K562 treated with DMSO at 1 percent for 12 hours (cell line): ENCODE measurements around the gene RTP5. TPM values are rescaled to one million over a fixed set of nuclear protein-coding genes. Genes with fewer than 3 reads are reported as not detected.

Experiments used
- total RNA-seq: library from RNA; unstranded; fragments of 300-600 nt; gene quantifications from 2 replicates; pipeline ENCODE4 v1.2.3, GENCODE V29; 2022; ENCODE audit not compliant: insufficient read depth

Gene RTP5
- not detected in 2 replicates for total RNA-seq

GRCh38 chr2:241869087-241869961 is at the start of gene RTP5:
Gene RTP5, plus strand, starts transcription at chr2:241869729. Its CDS starts 28 bp downstream, at chr2:241869757.

GRCh38 chr2:241858206-241859016 is 11.1 kb upstream of the RTP5 start, which contains the start of gene PDCD1:
Gene PDCD1, minus strand, starts transcription at chr2:241858894. Its CDS starts 56 bp downstream, at chr2:241858838.

Other genes starting within 250 kb of the RTP5 start
- 34.7 and 35.5 TPM in 2 replicates for gene THAP4, start 232.6 kb upstream of the RTP5 start, total RNA-seq
- gene ATG4B, start 232.0 kb upstream of the RTP5 start, total RNA-seq: 54.4 and 62.5 TPM in 2 replicates
- gene DTYMK, start 182.9 kb upstream of the RTP5 start, total RNA-seq: 99.0 and 131 TPM in 2 replicates
- gene ING5, start 167.7 kb upstream of the RTP5 start, total RNA-seq: 9.3 and 22.2 TPM in 2 replicates
- 7.8 and 12.0 TPM in 2 replicates for gene D2HGDH, start 135.1 kb upstream of the RTP5 start, total RNA-seq
- gene GAL3ST2, start 92.9 kb upstream of the RTP5 start, total RNA-seq: not detected in 2 replicates
- gene NEU4, start 60.5 kb upstream of the RTP5 start, total RNA-seq: 0.56 and 1.8 TPM in 2 replicates
- not detected in 2 replicates for gene PDCD1, start 10.8 kb upstream of the RTP5 start, total RNA-seq